HG02870 (cell line): ENCODE results near the gene PPWD1.
A peak's percentile ranks its signal among the peaks of the same experiment; 100 is the strongest.
"Not testable (repeated sequence)": the region's sequence is repeated elsewhere in the genome, so short reads cannot be mapped to it uniquely, and the experiment has no call there.

Experiments used
- ATAC-seq: cut with Tn5 transposase; IDR thresholded peaks from one replicate; pipeline ENCODE4 v1.9.1; 2021; ENCODE audit warnings: mild to moderate bottlenecking, moderate library complexity; ENCODE audit not compliant: unreplicated experiment

Gene PPWD1

DNA sequence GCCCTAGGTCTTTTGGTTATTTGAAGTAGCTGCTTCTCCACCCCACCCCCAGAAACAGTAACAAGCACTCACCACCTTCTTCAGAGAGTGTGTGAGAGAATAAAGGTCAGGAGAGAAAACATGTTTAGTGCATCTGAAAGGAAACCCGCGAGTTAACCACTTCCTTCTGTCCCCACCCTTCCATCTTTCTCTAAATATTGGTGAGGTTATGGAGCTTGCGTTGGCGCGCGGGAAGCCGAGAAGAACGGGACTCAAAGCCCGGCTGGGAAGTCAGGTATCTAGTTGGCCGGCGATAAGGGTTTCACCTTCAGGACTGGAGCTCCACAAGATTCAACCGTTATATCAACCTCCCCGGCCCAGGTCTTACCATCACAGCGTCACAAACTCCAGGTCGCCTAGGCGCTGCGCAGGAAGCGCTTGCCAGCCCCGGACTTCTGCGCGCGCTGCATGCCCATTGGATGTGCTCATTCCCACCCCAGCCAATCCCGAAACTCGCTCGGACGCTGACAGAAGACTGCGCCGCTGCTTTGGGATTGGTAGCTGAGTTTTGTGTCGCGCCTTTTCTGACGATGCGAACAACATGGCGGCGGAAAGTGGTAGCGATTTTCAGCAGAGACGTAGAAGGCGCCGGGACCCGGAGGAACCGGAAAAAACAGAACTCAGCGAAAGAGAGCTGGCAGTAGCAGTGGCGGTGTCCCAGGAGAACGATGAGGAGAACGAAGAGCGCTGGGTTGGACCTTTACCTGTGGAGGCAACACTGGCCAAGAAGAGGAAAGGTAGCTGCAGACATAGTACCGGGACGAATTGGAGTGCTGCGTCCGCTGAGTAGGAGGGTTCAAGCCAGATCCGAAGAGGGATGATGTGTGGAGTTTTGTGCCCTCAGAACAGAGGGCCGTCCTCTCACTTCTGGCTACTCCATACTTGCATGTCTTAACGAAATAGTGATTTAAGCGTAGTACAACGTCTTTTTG lies at the start of gene PPWD1, which contains the start of gene CENPK:
TSS of gene PPWD1 (plus strand) at position 566 of the 971 bp plus-strand sequence. CDS start at position 581, 15 bp downstream.
TSS of gene CENPK (minus strand) at position 438 of the 971 bp plus-strand sequence. CDS start 8,261 bp downstream, outside the sequence.
- peak; percentile 98 for ATAC-seq

DNA sequence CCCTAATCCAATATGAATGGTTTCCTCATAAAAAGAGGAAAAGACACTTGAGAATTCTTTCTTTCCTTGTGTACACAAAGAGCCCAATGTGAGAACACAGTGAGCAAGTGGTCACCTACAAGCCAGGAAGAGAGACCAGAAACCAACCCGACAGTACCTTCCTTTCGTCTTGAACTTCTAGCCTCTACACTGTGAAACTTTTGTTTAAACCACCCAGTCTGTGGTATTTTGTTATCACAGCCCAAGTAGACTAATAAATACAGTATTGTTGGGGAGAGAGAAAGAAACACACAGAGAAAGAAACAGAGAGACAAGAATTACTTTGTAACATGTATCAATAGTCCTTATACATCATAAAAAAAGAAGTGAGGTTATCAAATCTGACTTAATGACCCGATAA lies 37.4 kb upstream of the PPWD1 start:
- ATAC-seq = no peak

GRCh38 chr5:65530904-65531303 lies 32.2 kb upstream of the PPWD1 start:
- no peak for ATAC-seq

GRCh38 chr5:65535529-65535987 lies 27.5 kb upstream of the PPWD1 start:
- no peak for ATAC-seq

GRCh38 chr5:65539827-65540226 lies 23.3 kb upstream of the PPWD1 start:
- ATAC-seq = no peak

DNA sequence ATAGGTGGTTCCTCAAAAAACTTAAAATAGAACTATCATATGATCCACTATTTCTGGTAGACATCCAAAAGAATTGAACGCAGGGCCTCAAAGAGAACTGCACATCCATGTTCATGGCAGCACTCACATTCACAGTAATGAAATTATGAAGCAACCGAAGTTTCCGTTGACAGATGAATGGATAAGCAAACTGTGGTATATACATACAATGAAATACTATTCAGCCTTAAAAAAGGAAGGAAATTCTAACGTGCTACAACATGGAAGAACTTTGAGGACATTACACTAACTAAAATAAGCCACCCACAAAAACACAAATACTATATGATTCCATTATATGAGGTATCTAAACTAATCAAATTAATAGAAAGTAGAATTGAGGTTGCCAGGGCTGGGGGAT lies 18.6 kb upstream of the PPWD1 start:
- ATAC-seq = no peak

GRCh38 chr5:65546141-65546540 lies 17.0 kb upstream of the PPWD1 start:
- ATAC-seq = no peak

GRCh38 chr5:65548281-65548680 lies 14.8 kb upstream of the PPWD1 start:
- ATAC-seq = no peak

- no peak for ATAC-seq
These were observed 9.2 kb upstream of the PPWD1 start for GRCh38 chr5:65553941-65554340.

DNA sequence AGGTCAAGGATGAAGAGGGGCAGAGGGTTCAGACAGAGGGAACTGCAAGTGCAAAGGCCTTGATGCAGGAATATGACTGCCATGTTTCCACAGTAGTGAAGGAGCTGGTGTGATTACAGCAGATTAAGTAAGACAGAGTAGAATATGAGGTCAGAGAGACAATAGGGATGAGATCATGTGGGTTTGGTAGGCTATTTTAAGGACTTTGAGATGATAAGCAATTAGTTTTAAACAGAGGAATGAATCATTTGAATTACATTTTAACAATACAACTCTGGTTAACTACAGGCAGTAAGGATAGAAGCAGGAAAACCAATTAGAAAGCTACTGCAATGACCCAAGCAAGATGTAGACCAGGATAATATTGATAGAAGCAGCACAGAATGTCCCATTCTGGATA lies 7.8 kb upstream of the PPWD1 start:
- ATAC-seq = no peak

DNA sequence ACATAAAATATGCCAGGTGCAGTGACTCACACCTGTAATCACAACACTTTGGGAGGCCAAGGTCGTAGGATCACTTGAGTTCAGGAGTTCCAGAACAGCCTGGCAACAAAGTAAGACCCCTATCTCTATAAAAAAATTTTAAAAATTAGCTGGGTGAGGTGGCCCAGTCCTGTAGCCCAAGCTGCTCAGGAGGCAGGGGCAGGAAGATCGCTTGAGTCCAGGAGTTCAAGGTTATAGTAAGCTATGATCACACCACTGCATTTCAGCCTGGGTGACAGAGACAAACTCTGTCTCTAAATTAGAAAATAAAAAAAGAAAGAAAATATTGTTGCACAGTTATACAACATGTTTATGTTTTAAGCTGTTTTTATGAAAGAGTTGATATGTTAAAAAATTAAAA lies 6.9 kb upstream of the PPWD1 start:
- ATAC-seq = no peak

DNA sequence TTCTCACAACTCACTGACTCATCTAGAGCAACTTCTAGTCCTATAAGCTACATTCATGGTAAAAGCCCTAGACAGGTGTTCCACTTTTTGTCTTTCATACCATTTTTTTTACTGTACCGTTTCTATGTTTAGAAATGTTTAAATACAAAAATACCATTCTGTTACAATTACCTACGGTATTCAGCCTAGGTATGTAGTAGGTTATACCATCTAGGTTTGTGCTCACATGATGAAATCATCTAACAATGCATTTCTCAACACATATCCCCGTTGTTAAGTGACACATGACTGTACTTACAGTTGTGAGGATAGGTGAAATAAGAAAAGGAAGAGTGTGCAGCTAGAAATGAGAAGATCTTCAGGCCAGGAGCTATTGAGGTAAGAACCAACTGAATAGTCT lies 6.4 kb upstream of the PPWD1 start:
- no peak for ATAC-seq

DNA sequence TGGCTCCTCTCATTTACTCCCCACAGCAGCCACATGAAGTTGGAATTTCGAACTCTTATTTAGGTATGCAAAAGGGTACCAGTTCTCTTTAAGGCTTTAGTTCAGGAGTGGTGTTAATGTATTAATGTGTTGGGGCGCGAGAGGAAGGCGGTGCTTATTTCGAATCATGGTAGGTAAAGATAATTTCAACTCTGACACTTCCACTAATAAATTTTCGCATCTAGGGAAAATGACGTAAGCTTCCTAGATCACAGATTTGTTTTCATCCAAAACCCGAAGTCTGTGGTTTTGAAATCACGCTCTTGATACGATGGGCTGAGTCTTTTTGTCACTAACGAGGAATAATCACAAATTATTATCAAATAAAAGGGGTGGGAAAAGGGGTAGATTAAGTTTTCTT lies 681 bp downstream of the PPWD1 start:
- no peak for ATAC-seq

DNA sequence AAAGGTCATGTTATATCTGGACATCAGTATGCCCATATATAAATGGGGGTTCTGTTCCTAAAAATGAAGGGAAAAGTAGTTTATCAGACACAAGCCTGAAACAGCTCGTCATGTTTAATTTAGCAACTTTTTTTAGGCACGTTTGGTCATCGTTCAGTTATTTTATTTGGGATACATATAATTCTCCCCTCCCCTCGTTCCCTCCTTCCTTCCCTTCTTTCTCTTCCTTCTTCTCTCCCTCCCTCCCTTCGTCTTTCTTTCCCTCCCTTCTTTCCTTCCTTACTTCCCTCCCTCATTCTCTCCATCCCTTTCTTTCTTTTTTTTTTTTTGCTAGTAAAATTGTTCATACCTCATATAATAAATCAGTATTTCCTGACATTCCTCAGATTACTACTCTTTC lies 3.4 kb downstream of the PPWD1 start:
- no peak for ATAC-seq

DNA sequence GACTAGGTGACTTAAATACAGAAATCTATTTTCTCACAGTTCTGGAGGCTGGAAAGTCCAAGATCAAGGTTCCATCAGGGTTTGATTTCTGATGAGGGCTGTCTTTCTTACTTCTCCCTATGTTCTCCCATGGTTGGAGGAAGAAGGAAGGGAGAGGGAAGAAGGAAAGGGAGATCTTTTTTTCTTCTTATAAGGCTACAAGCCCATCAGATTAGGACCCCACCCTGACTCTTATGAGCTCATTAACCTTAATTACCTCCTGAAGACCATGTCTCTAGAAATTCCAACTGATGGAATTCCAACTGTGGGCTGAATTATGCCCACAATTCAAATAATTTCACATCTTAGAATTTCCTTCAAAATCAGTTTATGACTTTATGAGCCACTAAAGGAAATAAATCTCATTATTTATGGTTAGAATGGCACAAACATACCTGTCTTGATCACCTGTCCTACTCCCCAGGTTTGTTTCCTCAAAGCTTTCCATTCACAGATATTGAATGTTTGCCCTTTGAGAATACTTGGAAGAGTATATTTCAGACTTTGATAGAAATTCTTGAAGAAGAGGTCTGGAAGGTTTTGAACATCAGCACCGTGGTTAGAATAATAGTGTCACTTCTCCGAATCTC lies 7.6 kb downstream of the PPWD1 start:
- ATAC-seq = no peak

GRCh38 chr5:65577141-65577540 lies 14.0 kb downstream of the PPWD1 start:
- ATAC-seq = no peak

GRCh38 chr5:65588694-65589093 lies 25.6 kb downstream of the PPWD1 start:
- ATAC-seq = no peak

DNA sequence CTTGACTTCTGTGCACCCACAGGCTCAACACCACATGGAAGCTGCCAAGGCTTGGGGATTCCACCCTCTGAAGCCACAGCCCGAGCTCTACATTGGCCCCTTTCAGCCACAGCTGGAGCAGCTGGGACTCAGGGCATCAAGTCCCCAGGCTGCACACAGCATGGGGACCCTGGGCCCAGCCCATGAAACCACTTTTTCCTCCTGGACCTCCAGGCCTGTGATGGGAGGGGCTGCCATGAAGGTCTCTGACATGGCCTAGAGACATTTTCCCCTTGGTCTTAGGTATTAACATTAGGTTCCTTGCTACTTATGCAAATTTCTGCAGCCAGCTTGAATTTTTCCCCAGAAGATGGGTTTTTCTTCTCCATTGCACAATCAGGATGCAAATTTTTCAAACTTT lies 38.7 kb downstream of the PPWD1 start:
- ATAC-seq = not testable (repeated sequence)

DNA sequence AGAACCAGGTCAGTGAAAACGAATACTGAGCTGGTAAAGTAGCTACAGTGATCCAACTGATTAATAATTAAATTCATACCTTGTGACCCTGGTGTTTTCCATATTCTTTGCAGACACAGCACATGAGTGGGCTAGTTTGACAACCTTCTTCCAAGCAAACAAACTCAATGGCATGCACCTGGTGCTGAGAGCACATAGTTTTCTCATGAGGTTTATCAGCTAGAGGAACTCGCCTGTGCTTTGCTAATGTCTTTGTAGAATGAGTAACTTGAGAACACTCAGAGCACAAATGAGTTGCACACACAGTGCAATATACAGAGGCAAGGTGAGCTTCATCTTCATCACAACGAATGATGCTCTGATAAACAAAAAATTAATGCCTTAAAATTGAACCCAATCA lies 48.4 kb downstream of the PPWD1 start:
- no peak for ATAC-seq

- ATAC-seq = no peak
These were observed 49.3 kb downstream of the PPWD1 start for GRCh38 chr5:65612298-65612907.

- no peak for ATAC-seq
These were observed 56.9 kb downstream of the PPWD1 start for GRCh38 chr5:65620021-65620420.
